K562 (cell line): ENCODE measurements around the gene EMC8.

ENCODE experiments used
- EZH2 ChIP-seq: IDR thresholded peaks from 2 replicates; pipeline ENCODE4 v1.6.1; 2012; ENCODE audit warnings: low read depth, mild to moderate bottlenecking, inconsistent platforms, low read length, borderline replicate concordance
- TF ChIP-seq, protein P1 (sequence below), 3 experiments: IDR thresholded peaks in 2 of 3; conservative IDR thresholded peaks in 1 of 3; 2 replicates each; pipeline ENCODE4 v1.5.1; 2011 to 2012; ENCODE audit warnings: low read length in 3 of 3, mild to moderate bottlenecking in 3 of 3, control low read depth in 2 of 3, improper control_type of control experiment in 1 of 3, inconsistent platforms in 1 of 3, low read depth in 1 of 3, mixed read lengths in 1 of 3, moderate library complexity in 1 of 3; ENCODE audit not compliant: insufficient read depth in 2 of 3

DNA sequence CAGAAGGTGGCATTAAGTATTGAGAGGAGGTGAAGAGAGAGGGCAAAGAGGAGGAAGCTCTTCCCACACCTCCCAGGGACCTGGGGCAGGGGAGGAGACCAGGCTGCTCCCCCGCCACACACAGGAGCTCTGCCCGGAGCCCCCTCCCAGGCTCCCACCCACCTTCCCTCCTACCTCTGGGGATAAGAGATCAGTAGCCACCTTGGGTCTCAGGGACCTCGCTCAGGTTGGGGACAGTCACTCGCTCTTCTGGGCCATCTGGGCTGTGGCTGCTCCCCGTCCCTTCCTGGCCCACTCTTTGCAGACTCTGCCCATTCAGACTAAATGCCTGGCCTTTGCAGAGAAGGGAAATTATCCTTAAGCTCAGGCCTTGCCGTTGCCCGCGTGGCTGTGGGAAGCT is 33.6 kb downstream of the EMC8 start:
- no peak for TF ChIP-seq EZH2
- TF ChIP-seq, protein P1, sequence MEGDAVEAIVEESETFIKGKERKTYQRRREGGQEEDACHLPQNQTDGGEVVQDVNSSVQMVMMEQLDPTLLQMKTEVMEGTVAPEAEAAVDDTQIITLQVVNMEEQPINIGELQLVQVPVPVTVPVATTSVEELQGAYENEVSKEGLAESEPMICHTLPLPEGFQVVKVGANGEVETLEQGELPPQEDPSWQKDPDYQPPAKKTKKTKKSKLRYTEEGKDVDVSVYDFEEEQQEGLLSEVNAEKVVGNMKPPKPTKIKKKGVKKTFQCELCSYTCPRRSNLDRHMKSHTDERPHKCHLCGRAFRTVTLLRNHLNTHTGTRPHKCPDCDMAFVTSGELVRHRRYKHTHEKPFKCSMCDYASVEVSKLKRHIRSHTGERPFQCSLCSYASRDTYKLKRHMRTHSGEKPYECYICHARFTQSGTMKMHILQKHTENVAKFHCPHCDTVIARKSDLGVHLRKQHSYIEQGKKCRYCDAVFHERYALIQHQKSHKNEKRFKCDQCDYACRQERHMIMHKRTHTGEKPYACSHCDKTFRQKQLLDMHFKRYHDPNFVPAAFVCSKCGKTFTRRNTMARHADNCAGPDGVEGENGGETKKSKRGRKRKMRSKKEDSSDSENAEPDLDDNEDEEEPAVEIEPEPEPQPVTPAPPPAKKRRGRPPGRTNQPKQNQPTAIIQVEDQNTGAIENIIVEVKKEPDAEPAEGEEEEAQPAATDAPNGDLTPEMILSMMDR (IDR thresholded peaks at IDR 0.05 in 2 of 3, conservative IDR thresholded peaks at IDR 0.05 in 1 of 3; ENCODE audit: insufficient read depth in 2 of 3, low read depth in 1 of 3, low read length in 3 of 3) = no peak
